ENCODE data around the gene GABRD. TPM values are rescaled to one million over a fixed set of nuclear protein-coding genes. Genes with fewer than 3 reads are reported as not detected.

Gene GABRD
- total RNA-seq, 1 experiment from 2014 or later, result 1.7 TPM

- ChIA-PET CTCF (interaction anchor here (0.6 kb wide), 1 partner anchor 113 kb away, joined by 3 read pairs; no protein-coding TSS in a partner anchor), POLR2A (no interaction called here)
- Mint-ChIP-seq H3K27me3 (ENCODE audit: low read depth) (no peaks in the 10 kb centered on the region), H3K9me3 (peaks cover 7% of the 10 kb centered on the region), H3K36me3 (peaks cover 23% of the 10 kb centered on the region), H3K27ac (no peak overlapping the region), H3K4me3 (no peak overlapping the region), H3K4me1 (peaks cover 12% of the 10 kb centered on the region)
- TF ChIP-seq USF2 (CRISPR knock-in tag; IDR thresholded peaks at IDR 0.05) (no peak), ZNF396 (CRISPR knock-in tag; IDR thresholded peaks at IDR 0.05; ENCODE audit: borderline replicate concordance) (no peak), JUN (CRISPR knock-in tag; IDR thresholded peaks at IDR 0.05) (no peak), MAX (CRISPR knock-in tag; IDR thresholded peaks at IDR 0.05) (no peak), PRDM15 (CRISPR knock-in tag; IDR thresholded peaks at IDR 0.05) (no peak), ESRRA (CRISPR knock-in tag; IDR thresholded peaks at IDR 0.05; ENCODE audit: borderline replicate concordance) (no peak)
- no peak for ATAC-seq
- no peak for DNase-seq (ENCODE audit: low spot score)
These were observed 48.8 kb downstream of the GABRD start for GRCh38 chr1:2067981-2068380.

GRCh38 chr1:2068951-2069350 is 49.8 kb downstream of the GABRD start:
- DNase-seq (ENCODE audit: low spot score) (no peak), ATAC-seq (no peak)
- Mint-ChIP-seq H3K4me3 (no peak overlapping the region), H3K9me3 (peaks cover 6% of the 10 kb centered on the region), H3K27ac (no peak overlapping the region), H3K27me3 (ENCODE audit: low read depth) (no peaks in the 10 kb centered on the region), H3K36me3 (peaks cover 17% of the 10 kb centered on the region), H3K4me1 (peaks cover 15% of the 10 kb centered on the region)
- TF ChIP-seq GRHL2 (CRISPR knock-in tag; IDR thresholded peaks at IDR 0.05; ENCODE audit: insufficient replicate concordance, severe bottlenecking) (no peak), JAZF1 (CRISPR knock-in tag; IDR thresholded peaks at IDR 0.05) (no peak), RORB (CRISPR knock-in tag; IDR thresholded peaks at IDR 0.05) (no peak), GABPB1 (CRISPR knock-in tag; IDR thresholded peaks at IDR 0.05) (no peak), PREB (CRISPR knock-in tag; IDR thresholded peaks at IDR 0.05; ENCODE audit: borderline replicate concordance) (no peak)
- ChIA-PET CTCF (no interaction called here), POLR2A (no interaction called here)

- ATAC-seq (no peak), DNase-seq (ENCODE audit: low spot score) (no peak)
- Mint-ChIP-seq H3K36me3 (peaks cover 11% of the 10 kb centered on the region), H3K4me1 (peaks cover 19% of the 10 kb centered on the region), H3K4me3 (no peak overlapping the region), H3K9me3 (no peaks in the 10 kb centered on the region), H3K27me3 (ENCODE audit: low read depth) (no peaks in the 10 kb centered on the region), H3K27ac (no peak overlapping the region)
- TF ChIP-seq MYBL2 (CRISPR knock-in tag; IDR thresholded peaks at IDR 0.05) (no peak), ERG (CRISPR knock-in tag; IDR thresholded peaks at IDR 0.05) (no peak), ELF4 (CRISPR knock-in tag; IDR thresholded peaks at IDR 0.05; ENCODE audit: low read depth) (no peak), ZNF671 (CRISPR knock-in tag; IDR thresholded peaks at IDR 0.05) (no peak)
- POLR2A ChIA-PET, result no interaction called here
- CTCF ChIA-PET, result no interaction called here
These were observed 50.9 kb downstream of the GABRD start for GRCh38 chr1:2070016-2070415.
